ENCODE results near the gene TESPA1.

DNA sequence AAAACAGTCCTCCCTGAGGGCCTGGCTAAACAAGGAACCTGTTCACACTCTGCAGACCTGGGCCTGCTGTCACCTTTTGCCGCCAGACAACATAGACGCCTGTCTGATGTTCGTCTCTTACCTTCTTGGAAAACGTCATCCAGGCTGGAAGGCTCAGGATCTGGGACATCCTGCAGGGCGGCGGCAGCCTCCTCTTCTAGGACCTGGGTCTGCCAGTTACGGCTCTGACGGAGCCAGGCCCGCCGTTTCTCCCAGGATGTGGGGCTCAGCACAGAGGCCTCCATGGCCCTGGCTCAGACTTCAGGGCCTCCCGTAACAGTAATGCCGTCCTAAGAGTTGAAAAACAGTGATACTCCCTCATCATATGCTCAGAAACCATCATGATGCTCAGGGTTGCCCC, 10.3 kb downstream of the TESPA1 start:
- TF ChIP-seq, protein P1, sequence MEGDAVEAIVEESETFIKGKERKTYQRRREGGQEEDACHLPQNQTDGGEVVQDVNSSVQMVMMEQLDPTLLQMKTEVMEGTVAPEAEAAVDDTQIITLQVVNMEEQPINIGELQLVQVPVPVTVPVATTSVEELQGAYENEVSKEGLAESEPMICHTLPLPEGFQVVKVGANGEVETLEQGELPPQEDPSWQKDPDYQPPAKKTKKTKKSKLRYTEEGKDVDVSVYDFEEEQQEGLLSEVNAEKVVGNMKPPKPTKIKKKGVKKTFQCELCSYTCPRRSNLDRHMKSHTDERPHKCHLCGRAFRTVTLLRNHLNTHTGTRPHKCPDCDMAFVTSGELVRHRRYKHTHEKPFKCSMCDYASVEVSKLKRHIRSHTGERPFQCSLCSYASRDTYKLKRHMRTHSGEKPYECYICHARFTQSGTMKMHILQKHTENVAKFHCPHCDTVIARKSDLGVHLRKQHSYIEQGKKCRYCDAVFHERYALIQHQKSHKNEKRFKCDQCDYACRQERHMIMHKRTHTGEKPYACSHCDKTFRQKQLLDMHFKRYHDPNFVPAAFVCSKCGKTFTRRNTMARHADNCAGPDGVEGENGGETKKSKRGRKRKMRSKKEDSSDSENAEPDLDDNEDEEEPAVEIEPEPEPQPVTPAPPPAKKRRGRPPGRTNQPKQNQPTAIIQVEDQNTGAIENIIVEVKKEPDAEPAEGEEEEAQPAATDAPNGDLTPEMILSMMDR (conservative IDR thresholded peaks at IDR 0.05 in 1 of 2, IDR thresholded peaks at IDR 0.05 in 1 of 2; ENCODE audit: low read depth in 1 of 2, low read length in 2 of 2), result no peak
- TF ChIP-seq EZH2 (IDR thresholded peaks at IDR 0.05; ENCODE audit: low read length, missing control alignments), result no peak

Measured in fibroblast of lung (primary cell).